Activated CD8-positive, alpha-beta memory T cell treated with anti-CD3 and anti-CD28 coated beads, Interleukin-2, amount 50 U/mL, for 48 hours (primary cell): Measurements from ENCODE around the gene DNMT3A.
A peak's percentile ranks its signal among the peaks of the same experiment; 100 is the strongest.

Experiments
- DNase-seq: peaks from one replicate; pipeline ENCODE4 v3.0.0-alpha.2; 2020

The DNMT3A gene

GRCh38 chr2:25254961-25255360 is 86.8 kb downstream of the DNMT3A start:
- no peak for DNase-seq

DNA sequence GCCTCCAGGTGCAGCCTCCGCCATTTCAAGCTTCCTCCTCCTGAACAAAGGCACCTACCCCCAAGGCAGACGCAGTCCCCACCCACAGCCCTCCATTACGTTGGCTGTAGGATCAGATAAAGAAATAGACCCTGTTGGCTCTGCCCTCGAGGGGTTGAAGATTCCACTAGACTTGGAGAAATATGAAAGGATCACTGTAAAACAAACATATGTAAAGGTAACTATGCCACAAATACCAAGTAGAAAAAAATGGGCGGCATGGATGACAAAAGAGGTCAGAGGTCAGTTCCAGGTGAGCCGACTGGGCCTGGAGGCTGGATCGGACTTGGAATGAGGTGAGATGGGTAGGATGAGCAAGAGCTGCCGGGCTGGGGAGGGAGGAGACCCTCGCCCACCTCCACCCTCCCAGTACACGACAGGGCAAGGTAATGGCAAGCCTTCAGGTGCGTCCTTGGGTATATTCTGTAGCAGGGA is 88.5 kb downstream of the DNMT3A start:
- DNase-seq, result no peak

DNA sequence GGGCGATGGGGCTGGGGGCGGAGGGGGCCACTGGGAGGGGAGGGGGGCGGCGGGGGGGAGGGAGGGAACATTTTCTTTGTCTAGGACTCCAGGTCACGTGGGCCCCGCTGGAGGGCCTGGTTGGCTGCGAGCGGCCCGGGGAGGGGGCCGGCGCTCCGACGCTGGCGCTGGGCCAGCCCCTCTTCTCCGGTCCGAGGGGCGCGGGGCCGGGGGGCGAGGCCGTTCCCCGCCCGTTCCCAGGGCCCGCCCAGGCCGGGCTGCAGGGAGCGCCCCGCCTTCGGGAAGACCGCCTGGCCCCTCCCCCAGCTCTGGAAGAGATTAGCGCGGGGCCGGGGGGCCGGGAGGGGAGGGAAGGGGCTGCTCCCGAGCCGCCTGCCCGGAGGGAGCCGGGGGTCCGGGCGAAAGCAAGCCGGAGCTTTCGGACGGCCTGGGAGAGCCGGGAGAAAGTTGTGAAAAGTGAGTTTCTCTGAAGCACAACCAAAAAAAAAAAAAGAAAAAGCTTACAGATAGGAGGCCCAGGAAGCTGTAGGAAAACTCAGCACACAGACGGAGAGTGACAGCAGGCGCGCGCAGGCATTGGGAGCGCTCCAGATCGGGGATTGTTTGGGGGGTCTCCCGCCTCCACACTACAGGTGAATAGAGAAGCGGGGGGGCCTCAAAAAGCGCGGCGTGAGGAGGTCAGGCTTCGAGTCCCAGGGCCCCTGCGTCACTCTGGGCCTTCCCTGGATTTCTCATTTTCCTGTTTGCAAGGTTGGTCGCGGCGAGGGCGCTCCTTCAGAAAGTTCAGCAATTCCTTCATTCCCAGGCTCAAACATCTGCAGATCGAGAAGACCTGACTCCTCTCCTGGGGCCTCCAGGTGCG is 89.2 kb downstream of the DNMT3A start:
- DNase-seq, result no peak

DNA sequence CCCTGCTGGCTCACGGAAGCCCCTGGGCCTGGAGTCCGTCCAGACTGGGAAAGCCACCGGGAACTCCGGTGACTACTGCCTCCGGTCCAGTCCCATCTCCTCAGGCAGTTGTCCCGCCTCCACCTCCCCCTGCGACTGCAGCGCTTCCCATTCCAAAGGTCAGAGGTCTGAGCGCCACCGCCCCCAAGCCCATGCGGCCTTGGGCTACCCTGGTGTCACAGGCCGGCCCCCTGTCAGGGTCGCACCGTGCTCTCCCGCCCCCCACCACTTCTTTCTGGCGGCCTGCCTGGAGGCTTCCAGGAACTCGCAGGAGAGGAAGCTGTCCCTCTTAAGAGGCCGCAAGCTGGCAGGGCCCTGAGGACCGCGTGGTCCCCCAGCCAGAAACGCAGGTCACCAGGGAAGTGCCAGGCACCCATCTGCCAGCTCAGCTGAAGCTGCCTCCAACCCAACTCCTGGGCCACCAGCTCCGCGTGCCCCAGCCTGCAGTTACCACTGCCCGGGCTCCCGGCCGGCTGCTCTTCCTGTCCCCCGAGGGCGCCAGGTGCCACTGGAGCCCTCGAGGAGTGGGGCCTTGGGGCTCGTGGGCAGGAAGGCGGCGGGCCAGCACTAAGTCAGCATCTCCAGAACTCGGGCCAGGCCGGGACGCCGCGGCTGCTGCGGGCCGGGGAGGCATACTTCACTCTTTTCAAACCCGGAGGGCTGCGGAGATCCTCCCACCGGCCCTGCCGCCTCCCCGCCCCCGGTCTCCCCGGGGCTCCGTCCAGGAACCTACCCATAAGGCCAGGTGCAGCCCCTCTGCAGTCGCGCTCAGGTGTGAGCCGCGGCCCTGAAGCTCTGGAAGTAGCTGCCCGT is 90.1 kb downstream of the DNMT3A start:
- DNase-seq, result peak; percentile 81

GRCh38 chr2:25251071-25251421 is 90.7 kb downstream of the DNMT3A start:
- DNase-seq, result peak; percentile 68

GRCh38 chr2:25250331-25251070 is 91.2 kb downstream of the DNMT3A start:
- peak; percentile 67 for DNase-seq

DNA sequence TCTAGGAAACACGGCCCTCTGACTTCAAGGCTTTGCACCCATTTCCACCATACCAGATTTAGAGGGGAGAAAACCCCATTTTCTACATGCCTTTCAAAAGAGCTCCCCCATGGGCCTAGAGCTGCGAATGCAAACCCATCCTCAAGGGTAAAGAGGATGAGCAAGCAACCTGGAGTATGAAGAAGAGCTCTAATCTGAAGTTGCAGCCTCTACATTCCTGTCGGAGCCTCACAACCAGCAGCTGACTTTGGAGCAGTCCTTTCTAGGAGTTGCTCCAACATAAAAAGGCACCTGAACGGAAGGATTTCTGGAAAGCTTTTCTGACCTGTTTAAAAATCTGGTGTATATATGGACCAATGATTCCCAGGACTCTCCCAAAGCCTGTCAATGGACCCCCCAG is 91.9 kb downstream of the DNMT3A start:
- DNase-seq, result no peak

- DNase-seq, result no peak
Observed at GRCh38 chr2:25247792-25248512, 93.8 kb downstream of the DNMT3A start.

- no peak for DNase-seq
Observed at GRCh38 chr2:25246558-25247290, 95.0 kb downstream of the DNMT3A start.

- no peak for DNase-seq
Observed at GRCh38 chr2:25246001-25246400, 95.7 kb downstream of the DNMT3A start.

GRCh38 chr2:25245141-25245540 is 96.6 kb downstream of the DNMT3A start:
- DNase-seq, result no peak

DNA sequence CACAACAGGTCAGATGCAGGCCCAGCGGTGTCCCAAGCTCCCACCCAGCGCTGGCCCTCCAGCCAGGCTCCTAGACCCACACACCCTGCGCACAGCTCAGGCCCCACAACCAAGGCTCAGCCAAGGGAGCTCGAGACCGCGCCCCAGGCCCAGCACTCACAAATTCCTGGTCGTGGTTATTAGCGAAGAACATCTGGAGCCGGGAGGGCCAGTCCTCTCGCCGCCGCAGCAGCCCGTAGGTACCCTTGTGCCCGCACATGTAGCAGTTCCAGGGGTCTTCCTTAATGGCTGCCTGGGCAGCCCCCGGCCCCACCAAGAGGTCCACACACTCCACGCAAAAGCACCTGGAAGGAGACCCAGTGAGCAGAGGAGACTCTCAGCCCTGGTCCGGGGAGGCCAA is 97.7 kb downstream of the DNMT3A start:
- DNase-seq, result no peak

- no peak for DNase-seq
Observed at GRCh38 chr2:25241452-25241851, 100.3 kb downstream of the DNMT3A start.

DNA sequence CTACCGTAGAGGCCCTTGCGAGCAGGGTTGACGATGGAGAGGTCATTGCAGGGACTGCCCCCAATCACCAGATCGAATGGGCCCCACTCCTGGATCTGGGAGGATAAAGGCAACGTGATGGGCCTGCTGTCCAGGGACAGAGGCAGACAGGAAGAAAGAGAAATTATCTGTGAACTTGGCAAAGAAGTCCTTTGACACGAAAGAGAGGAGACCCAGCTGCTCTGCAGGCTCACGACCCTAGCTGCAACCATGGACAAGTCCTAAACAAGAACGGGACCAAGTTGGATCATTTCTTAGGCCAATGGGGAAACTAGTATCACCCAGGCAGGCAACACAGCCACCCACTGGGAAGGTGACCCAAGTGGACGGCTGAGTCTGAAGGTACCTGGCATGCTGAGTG is 101.1 kb downstream of the DNMT3A start:
- DNase-seq, result no peak

DNA sequence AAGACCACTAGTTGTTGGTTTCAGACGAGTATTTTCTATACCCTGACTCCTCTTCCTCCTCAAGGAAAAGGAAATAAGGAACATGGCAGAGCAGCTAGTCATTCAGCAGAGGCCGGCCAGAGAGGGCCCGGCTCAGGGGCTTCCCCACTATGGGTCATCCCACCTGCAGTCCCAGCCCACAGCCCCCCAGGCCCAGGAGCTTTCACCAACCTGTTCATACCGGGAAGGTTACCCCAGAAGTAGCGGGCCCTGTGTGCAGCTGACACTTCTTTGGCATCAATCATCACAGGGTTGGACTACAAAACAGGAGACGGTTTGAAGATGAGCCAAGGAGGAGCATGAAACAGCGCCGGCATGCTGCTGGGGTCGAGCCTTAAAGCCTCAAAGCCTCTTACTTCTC is 102.8 kb downstream of the DNMT3A start:
- no peak for DNase-seq

GRCh38 chr2:25237764-25238163 is 104.0 kb downstream of the DNMT3A start:
- DNase-seq, result no peak

DNA sequence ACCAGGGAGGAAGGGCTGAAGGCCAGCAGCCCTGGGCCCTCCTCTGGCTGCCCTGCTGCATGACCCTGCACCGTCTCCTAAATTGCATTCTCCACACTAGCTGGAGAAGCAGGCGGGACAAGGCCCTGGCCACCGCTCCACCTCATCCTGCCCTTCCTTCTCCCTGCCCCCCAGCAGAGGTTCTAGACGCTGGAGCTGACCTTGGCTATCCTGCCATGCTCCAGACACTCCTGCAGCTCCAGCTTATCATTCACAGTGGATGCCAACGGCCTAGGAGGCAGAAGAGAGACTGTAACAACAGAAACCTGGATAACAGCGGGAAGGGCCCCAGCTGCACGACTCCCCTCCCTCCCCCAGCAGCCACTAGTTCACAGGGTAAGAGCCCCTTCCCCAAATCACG is 105.0 kb downstream of the DNMT3A start:
- DNase-seq, result no peak

GRCh38 chr2:25234738-25235137 is 107.0 kb downstream of the DNMT3A start:
- no peak for DNase-seq

- DNase-seq, result no peak
Observed at GRCh38 chr2:25233916-25234605, 107.7 kb downstream of the DNMT3A start.

DNA sequence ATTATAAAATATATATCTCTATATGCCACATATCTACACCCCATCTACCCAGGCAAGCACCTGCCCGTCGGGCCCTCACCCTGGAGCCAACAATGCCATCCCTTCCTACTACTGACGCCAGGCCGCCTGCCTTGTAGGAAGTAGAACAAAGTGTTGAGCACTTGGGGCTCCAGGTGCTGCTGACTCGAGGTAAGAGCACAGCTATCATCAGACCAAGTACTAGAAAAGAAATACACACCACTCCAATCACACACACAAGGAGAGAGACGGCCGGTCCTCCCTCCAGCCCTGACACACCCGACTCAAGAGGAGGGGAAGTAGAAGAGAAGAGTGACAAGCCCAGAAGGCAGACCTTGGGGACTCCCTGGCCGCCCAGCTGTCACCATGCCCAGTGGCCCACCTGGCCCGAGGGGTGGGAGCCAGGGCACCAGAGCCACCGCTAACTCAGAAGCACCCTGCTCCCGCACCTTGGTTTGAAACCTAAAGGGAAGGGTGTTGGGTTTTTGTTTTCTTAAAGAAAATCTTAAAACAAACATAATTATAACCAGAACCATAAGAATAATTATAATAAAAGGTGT is 109.4 kb downstream of the DNMT3A start:
- DNase-seq, result no peak

DNA sequence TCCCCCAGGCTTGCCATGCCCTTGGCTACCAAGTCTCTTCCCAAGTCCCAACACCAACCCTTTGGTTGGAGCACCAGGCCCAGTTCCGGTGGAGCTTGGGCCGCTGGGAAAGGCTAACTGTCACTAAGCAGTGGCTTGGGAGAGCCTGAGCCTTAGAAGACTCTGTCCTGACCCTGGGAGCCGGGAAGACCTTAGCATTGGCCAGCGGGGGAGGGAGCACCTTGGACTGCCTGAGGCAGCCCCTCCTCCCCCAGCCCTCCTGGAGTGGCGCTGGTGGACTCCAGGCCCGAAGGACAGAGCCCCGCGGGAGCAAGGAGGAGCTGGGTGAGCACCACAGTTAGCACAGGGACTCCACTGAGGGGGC is 110.8 kb downstream of the DNMT3A start:
- DNase-seq, result no peak
